Epithelial cell of umbilical artery (primary cell): ENCODE measurements around the gene GLMN. TPM values are rescaled to one million over a fixed set of nuclear protein-coding genes. Genes with fewer than 3 reads are reported as not detected.

Source experiments
- total RNA-seq: library from RNA; depleted of rRNA; stranded (reverse); fragments of >200 nt; gene quantifications from 2 replicates; pipeline ENCODE4 v1.2.3, GENCODE V29; 2014

Gene GLMN
- total RNA-seq = 10.4 and 12.9 TPM in 2 replicates

GRCh38 chr1:92298573-92299476, at the start of gene GLMN, which contains the start of gene RPAP2:
GLMN (minus strand) TSS chr1:92298987; CDS start chr1:92297999, 988 bp downstream.
RPAP2 (plus strand) TSS chr1:92299059; CDS start chr1:92299074, 15 bp downstream.

DNA sequence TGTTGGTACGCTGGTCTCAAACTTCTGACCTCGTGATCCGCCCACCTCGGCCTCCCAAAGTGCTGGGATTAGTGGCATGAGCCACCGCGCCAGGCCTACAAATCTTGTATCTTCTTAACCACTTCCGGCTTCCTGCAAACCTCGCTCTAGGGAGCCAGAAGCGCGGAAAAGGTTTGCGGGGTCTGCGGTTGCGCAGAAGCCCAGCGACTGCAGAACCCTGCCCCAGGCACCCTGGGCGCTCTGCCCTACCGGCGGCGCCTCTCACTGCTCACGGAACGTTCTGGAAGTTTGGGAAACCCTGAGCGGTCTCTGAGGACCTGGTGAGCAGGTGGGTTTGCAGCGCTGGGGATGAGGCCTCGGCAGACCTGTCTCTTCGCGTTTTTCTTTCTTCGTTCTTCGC, 81.1 kb downstream of the GLMN start, which contains the start of gene C1orf146:
TSS of gene C1orf146 (plus strand) at position 195 of the 400 bp plus-strand sequence. CDS start 13,506 bp downstream, outside the sequence.

Other genes with a start within 250 kb of the GLMN start
- 0.32 TPM in 1 of 2 replicates, not detected in the other for gene SETSIP, start 223.6 kb downstream of the GLMN start, total RNA-seq
- gene BTBD8, start 218.6 kb downstream of the GLMN start, total RNA-seq = 1.4 and 2.3 TPM in 2 replicates
- gene C1orf146, start 81.1 kb downstream of the GLMN start, total RNA-seq = not detected in 2 replicates
- 5.5 and 16.4 TPM in 2 replicates for gene RPAP2, start 72 bp upstream of the GLMN start, total RNA-seq
- under 0.01 and 0.15 TPM in 2 replicates for gene GFI1, start 187.9 kb upstream of the GLMN start, total RNA-seq